GM23338 (cell line): ENCODE measurements around the gene TMEM256. TPM values are rescaled to one million over a fixed set of nuclear protein-coding genes. Genes with fewer than 3 reads are reported as not detected.

Experiments used
- ATAC-seq: fragments of 200-7000 bp; cut with Tn5 transposase; 3 replicates; pipeline ENCODE4 v1.9.1; 2020
- DNase-seq: peaks from one replicate; pipeline ENCODE4 v3.0.0-alpha.2; 2015; ENCODE audit warnings: low spot score
- H2AFZ ChIP-seq: fragments of 200-600 bp; sonication (generic); 2 replicates; pipeline ENCODE4 v1.8.0; 2016; ENCODE audit warnings: antibody characterized with exemption, mild to moderate bottlenecking, moderate library complexity
- H3F3A ChIP-seq: fragments of 200-600 bp; sonication (generic); replicated peaks from 2 replicates; pipeline ENCODE4 v1.8.0; 2017; ENCODE audit warnings: antibody characterized with exemption, mixed run types, low read depth
- H3K27ac ChIP-seq: fragments of 200-600 bp; sonication (generic); 2 replicates; pipeline ENCODE4 v1.6.1; 2016; ENCODE audit warnings: low read depth
- H3K27me3 ChIP-seq: fragments of 200-600 bp; sonication (generic); 2 replicates; pipeline ENCODE4 v1.8.0; 2016; ENCODE audit warnings: mild to moderate bottlenecking, mixed run types, moderate library complexity; ENCODE audit not compliant: insufficient read depth
- H3K36me3 ChIP-seq: fragments of 200-600 bp; sonication (generic); 2 replicates; pipeline ENCODE4 v1.8.0; 2016; ENCODE audit warnings: mild to moderate bottlenecking; ENCODE audit not compliant: insufficient read depth
- H3K4me1 ChIP-seq: fragments of 200-600 bp; sonication (generic); 2 replicates; pipeline ENCODE4 v1.8.0; 2016; ENCODE audit warnings: mild to moderate bottlenecking, moderate library complexity; ENCODE audit not compliant: insufficient read depth
- H3K4me2 ChIP-seq: fragments of 200-600 bp; sonication (generic); 2 replicates; pipeline ENCODE4 v1.7.1; 2017; ENCODE audit warnings: mixed run types
- H3K4me3 ChIP-seq: fragments of 200-600 bp; sonication (generic); 2 replicates; pipeline ENCODE4 v1.6.1; 2016; ENCODE audit warnings: mixed run types
- H3K79me2 ChIP-seq: fragments of 200-600 bp; sonication (generic); replicated peaks from 2 replicates; pipeline ENCODE4 v1.8.0; 2017; ENCODE audit warnings: mild to moderate bottlenecking; ENCODE audit not compliant: insufficient read depth
- H3K9me2 ChIP-seq: fragments of 200-600 bp; sonication (generic); 2 replicates; pipeline ENCODE4 v1.8.0; 2017; ENCODE audit not compliant: insufficient read depth
- H4K20me1 ChIP-seq: fragments of 200-600 bp; sonication (generic); replicated peaks from 2 replicates; pipeline ENCODE4 v1.8.0; 2017; ENCODE audit warnings: mild to moderate bottlenecking; ENCODE audit not compliant: insufficient read depth
- H3K27ac Mint-ChIP-seq: 2 replicates; pipeline ENCODE4 v1.8.0; 2020; ENCODE audit warnings: inconsistent platforms, mild to moderate bottlenecking, moderate library complexity, mixed read lengths
- H3K27me3 Mint-ChIP-seq: 3 replicates; pipeline ENCODE4 v1.8.0; 2022; ENCODE audit warnings: low read depth, mild to moderate bottlenecking, moderate library complexity, mixed read lengths, inconsistent platforms; ENCODE audit not compliant: insufficient read depth, poor library complexity
- H3K36me3 Mint-ChIP-seq: 3 replicates; pipeline ENCODE4 v1.8.0; 2021; ENCODE audit warnings: low read depth, mild to moderate bottlenecking, inconsistent platforms, moderate library complexity, mixed read lengths
- H3K4me1 Mint-ChIP-seq: 3 replicates; pipeline ENCODE4 v1.8.0; 2020; ENCODE audit warnings: mild to moderate bottlenecking, inconsistent platforms, mixed read lengths
- H3K4me3 Mint-ChIP-seq: 3 replicates; pipeline ENCODE4 v1.8.0; 2021; ENCODE audit warnings: moderate library complexity, mild to moderate bottlenecking, inconsistent platforms, mixed read lengths
- H3K9me3 Mint-ChIP-seq: 3 replicates; pipeline ENCODE4 v1.8.0; 2020; ENCODE audit warnings: moderate library complexity, mild to moderate bottlenecking, inconsistent platforms, mixed read lengths
- JUNB ChIP-seq: IDR thresholded peaks from one replicate; pipeline ENCODE4 v1.6.1; 2016; ENCODE audit warnings: antibody characterized with exemption; ENCODE audit not compliant: unreplicated experiment
- POLR2AphosphoS5 ChIP-seq: IDR thresholded peaks from 2 replicates; pipeline ENCODE4 v1.6.1; 2016; ENCODE audit warnings: antibody characterized with exemption, low read depth
- STAT1 ChIP-seq: IDR thresholded peaks from one replicate; pipeline ENCODE4 v1.6.1; 2016; ENCODE audit warnings: antibody characterized with exemption; ENCODE audit not compliant: unreplicated experiment
- ZNF462 ChIP-seq: fragments of 250-450 bp; sonication (Bioruptor Pico); IDR thresholded peaks from 2 replicates; pipeline ENCODE4 v1.5.0; 2020; ENCODE audit warnings: mild to moderate bottlenecking, moderate library complexity
- polyA plus RNA-seq: library from polyadenylated mRNA; unstranded; fragments of >200 nt; fragmentation: Nextera tagmentation; extraction: Ambion mirVana; gene quantifications from 2 replicates; pipeline ENCODE4 v1.2.1, GENCODE V29; 2016
- total RNA-seq: library from RNA; depleted of rRNA; stranded (reverse); fragments of >200 nt; shearing (Covaris generic); gene quantifications from 2 replicates; pipeline ENCODE4 v1.2.3, GENCODE V29; 2014
- TF ChIP-seq, protein P1 (sequence below), 2 experiments: fragments of 200-600 bp in 1 of 2; sonication (generic) in 1 of 2; conservative IDR thresholded peaks; 2 replicates each; pipeline versions ENCODE4 v1.5.1 to v1.6.1; 2016 to 2017; ENCODE audit warnings: antibody characterized with exemption in 2 of 2, low read depth in 2 of 2, mild to moderate bottlenecking in 2 of 2, moderate library complexity in 1 of 2
- TF ChIP-seq, protein P2 (sequence below): IDR thresholded peaks from one replicate; pipeline ENCODE4 v1.6.1; 2018; ENCODE audit warnings: antibody characterized with exemption; ENCODE audit not compliant: unreplicated experiment

TMEM256 gene
- total and polyA plus RNA-seq, 2 experiments from 2014 or later: 127 to 197 TPM

GRCh38 chr17:7421186-7421585 lies 17.3 kb upstream of the TMEM256 start:
- no peaks in the 10 kb centered on the region for H3K79me2 ChIP-seq
- Mint-ChIP-seq H3K27ac (no peak overlapping the region), H3K36me3 (peaks cover 9% of the 10 kb centered on the region; the same call in 2 of the 3 replicates), H3K9me3 (no peaks in the 10 kb centered on the region), H3K4me3 (no peak overlapping the region), H3K27me3 (peaks cover 17% of the 10 kb centered on the region), H3K4me1 (peaks cover 28% of the 10 kb centered on the region)
- H3K27me3 ChIP-seq: no peaks in the 10 kb centered on the region
- no peaks in the 10 kb centered on the region for H3K9me2 ChIP-seq
- H3K36me3 ChIP-seq: no peaks in the 10 kb centered on the region
- no peak overlapping the region for H3K27ac ChIP-seq
- H3K4me2 ChIP-seq: no peak overlapping the region
- no peaks in the 10 kb centered on the region for H3F3A ChIP-seq
- H2AFZ ChIP-seq: no peak overlapping the region
- no peak overlapping the region for H3K4me3 ChIP-seq
- H4K20me1 ChIP-seq: no peaks in the 10 kb centered on the region; the same call in 1 of the 2 replicates
- DNase-seq (no peak), ATAC-seq (peak; percentile 19)
- TF ChIP-seq, protein P1, sequence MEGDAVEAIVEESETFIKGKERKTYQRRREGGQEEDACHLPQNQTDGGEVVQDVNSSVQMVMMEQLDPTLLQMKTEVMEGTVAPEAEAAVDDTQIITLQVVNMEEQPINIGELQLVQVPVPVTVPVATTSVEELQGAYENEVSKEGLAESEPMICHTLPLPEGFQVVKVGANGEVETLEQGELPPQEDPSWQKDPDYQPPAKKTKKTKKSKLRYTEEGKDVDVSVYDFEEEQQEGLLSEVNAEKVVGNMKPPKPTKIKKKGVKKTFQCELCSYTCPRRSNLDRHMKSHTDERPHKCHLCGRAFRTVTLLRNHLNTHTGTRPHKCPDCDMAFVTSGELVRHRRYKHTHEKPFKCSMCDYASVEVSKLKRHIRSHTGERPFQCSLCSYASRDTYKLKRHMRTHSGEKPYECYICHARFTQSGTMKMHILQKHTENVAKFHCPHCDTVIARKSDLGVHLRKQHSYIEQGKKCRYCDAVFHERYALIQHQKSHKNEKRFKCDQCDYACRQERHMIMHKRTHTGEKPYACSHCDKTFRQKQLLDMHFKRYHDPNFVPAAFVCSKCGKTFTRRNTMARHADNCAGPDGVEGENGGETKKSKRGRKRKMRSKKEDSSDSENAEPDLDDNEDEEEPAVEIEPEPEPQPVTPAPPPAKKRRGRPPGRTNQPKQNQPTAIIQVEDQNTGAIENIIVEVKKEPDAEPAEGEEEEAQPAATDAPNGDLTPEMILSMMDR (conservative IDR thresholded peaks at IDR 0.05; ENCODE audit: low read depth in 2 of 2): no peak
- TF ChIP-seq POLR2AphosphoS5 (no peak), STAT1 (no peak)
- TF ChIP-seq, protein P2, sequence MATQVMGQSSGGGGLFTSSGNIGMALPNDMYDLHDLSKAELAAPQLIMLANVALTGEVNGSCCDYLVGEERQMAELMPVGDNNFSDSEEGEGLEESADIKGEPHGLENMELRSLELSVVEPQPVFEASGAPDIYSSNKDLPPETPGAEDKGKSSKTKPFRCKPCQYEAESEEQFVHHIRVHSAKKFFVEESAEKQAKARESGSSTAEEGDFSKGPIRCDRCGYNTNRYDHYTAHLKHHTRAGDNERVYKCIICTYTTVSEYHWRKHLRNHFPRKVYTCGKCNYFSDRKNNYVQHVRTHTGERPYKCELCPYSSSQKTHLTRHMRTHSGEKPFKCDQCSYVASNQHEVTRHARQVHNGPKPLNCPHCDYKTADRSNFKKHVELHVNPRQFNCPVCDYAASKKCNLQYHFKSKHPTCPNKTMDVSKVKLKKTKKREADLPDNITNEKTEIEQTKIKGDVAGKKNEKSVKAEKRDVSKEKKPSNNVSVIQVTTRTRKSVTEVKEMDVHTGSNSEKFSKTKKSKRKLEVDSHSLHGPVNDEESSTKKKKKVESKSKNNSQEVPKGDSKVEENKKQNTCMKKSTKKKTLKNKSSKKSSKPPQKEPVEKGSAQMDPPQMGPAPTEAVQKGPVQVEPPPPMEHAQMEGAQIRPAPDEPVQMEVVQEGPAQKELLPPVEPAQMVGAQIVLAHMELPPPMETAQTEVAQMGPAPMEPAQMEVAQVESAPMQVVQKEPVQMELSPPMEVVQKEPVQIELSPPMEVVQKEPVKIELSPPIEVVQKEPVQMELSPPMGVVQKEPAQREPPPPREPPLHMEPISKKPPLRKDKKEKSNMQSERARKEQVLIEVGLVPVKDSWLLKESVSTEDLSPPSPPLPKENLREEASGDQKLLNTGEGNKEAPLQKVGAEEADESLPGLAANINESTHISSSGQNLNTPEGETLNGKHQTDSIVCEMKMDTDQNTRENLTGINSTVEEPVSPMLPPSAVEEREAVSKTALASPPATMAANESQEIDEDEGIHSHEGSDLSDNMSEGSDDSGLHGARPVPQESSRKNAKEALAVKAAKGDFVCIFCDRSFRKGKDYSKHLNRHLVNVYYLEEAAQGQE: no peak
- H3K4me1 ChIP-seq: no peaks in the 10 kb centered on the region

DNA sequence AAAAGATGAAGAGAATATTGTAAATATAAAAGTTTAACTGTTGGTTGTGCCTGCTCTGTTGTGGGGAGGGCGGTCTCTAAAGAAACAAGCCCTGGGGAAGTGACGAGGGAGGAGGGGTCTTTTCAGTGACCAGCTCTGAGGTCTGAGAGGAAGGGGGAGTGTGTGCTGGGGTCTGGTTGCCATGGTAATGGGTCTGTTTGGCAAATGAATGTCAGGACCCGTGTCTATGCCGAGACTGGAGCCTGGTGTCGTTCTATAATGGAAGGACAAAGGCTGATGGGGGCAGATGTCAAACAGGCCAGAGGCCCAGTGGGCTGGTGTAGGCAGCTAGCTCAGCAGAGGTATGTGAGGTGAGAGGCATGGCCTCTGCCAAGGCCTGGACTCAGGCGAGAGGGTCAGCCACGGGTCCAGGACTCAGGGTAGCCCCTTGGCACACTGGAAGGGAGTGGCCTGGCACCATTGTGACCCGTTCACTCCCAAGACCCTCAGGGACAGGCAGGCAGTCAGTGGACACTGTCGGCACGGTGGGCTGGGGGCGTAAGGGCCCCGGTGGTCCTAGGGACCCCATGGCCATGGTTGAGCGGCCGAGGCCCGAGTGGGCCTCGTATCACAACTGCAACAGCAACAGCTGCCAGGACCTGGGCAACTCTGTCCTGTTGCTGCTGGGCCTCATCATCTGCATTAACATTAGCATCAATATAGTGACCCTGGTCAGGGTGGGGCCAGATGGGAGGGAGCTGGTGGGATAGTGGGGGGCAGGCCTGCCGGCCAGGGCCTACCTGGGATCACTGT lies 16.1 kb upstream of the TMEM256 start, which contains the start of gene SPEM1:
Gene SPEM1, plus strand, starts transcription at position 506 of the 792 bp plus-strand sequence. Its CDS starts 61 bp downstream, at position 567.
- H3K27me3 Mint-ChIP-seq: peaks cover 17% of the 10 kb centered on the region
- no peak for TF ChIP-seq JUNB
- TF ChIP-seq, protein P1 (conservative IDR thresholded peaks at IDR 0.05; ENCODE audit: low read depth in 2 of 2): no peak
- TF ChIP-seq ZNF462: no peak

More for the DNA sequence above, 16.1 kb upstream of the TMEM256 start, which contains the start of gene SPEM1:
- no peaks in the 10 kb centered on the region for H3K4me1 ChIP-seq
- ATAC-seq: no peak
- no peaks in the 10 kb centered on the region for H3F3A ChIP-seq
- H3K27ac Mint-ChIP-seq: peak within 1 kb of the TSS; percentile 67; the same call in 1 of the 2 replicates
- no peak within 1 kb of the TSS for H2AFZ ChIP-seq
- no peaks in the 10 kb centered on the region for H3K79me2 ChIP-seq
- no peak within 1 kb of the TSS for H3K4me3 ChIP-seq
- H4K20me1 ChIP-seq: no peaks in the 10 kb centered on the region; the same call in 1 of the 2 replicates
- H3K4me2 ChIP-seq: no peak within 1 kb of the TSS
- DNase-seq: peak; percentile 58
- no peaks in the 10 kb centered on the region for H3K9me3 Mint-ChIP-seq
- peaks cover 17% of the 10 kb centered on the region for H3K36me3 Mint-ChIP-seq
- H3K4me3 Mint-ChIP-seq: no peak within 1 kb of the TSS; the same call in 2 of the 3 replicates
- H3K4me1 Mint-ChIP-seq: peaks cover 28% of the 10 kb centered on the region
- H3K27ac ChIP-seq: no peak within 1 kb of the TSS
- H3K9me2 ChIP-seq: no peaks in the 10 kb centered on the region
- no peaks in the 10 kb centered on the region for H3K27me3 ChIP-seq
- no peaks in the 10 kb centered on the region for H3K36me3 ChIP-seq
